NCI-H1694 treated with DMSO at 0.1 percent for 48 hours (cell line): ENCODE results near the gene TXNDC16.

ENCODE experiments used
- DNase-seq: peaks from one replicate; lab custom pipeline; 2025; lab: John Stamatoyannopoulos, UW

The TXNDC16 gene

GRCh38 chr14:52455291-52456088 lies 96.8 kb downstream of the TXNDC16 start:
- no peak for DNase-seq

- DNase-seq = no peak
Observed at GRCh38 chr14:52447236-52447635, 105.1 kb downstream of the TXNDC16 start.

GRCh38 chr14:52446355-52446754 lies 106.0 kb downstream of the TXNDC16 start:
- no peak for DNase-seq

- DNase-seq = no peak
Observed at GRCh38 chr14:52443506-52443905, 108.8 kb downstream of the TXNDC16 start.

- DNase-seq = no peak
Observed at GRCh38 chr14:52442602-52443001, 109.7 kb downstream of the TXNDC16 start.

- no peak for DNase-seq
Observed at GRCh38 chr14:52442166-52442565, 110.1 kb downstream of the TXNDC16 start.

GRCh38 chr14:52439476-52439875 lies 112.8 kb downstream of the TXNDC16 start:
- DNase-seq = no peak

- DNase-seq = no peak
Observed at GRCh38 chr14:52434955-52435354, 117.3 kb downstream of the TXNDC16 start.

GRCh38 chr14:52430474-52430873 lies 121.8 kb downstream of the TXNDC16 start:
- DNase-seq = no peak

GRCh38 chr14:52429451-52429850 lies 122.9 kb downstream of the TXNDC16 start:
- no peak for DNase-seq

- DNase-seq = no peak
Observed at GRCh38 chr14:52427460-52427859, 124.8 kb downstream of the TXNDC16 start.

GRCh38 chr14:52422650-52423356 lies 129.5 kb downstream of the TXNDC16 start:
- no peak for DNase-seq

GRCh38 chr14:52417139-52417538 lies 135.2 kb downstream of the TXNDC16 start:
- DNase-seq = no peak

GRCh38 chr14:52413729-52414408 lies 138.4 kb downstream of the TXNDC16 start:
- DNase-seq = no peak

GRCh38 chr14:52412426-52412825 lies 139.9 kb downstream of the TXNDC16 start:
- DNase-seq = no peak

GRCh38 chr14:52405314-52405713 lies 147.0 kb downstream of the TXNDC16 start:
- DNase-seq = no peak

- no peak for DNase-seq
Observed at GRCh38 chr14:52402812-52403526, 149.3 kb downstream of the TXNDC16 start.

- DNase-seq = no peak
Observed at GRCh38 chr14:52400846-52401245, 151.5 kb downstream of the TXNDC16 start.

GRCh38 chr14:52399921-52400595 lies 152.2 kb downstream of the TXNDC16 start:
- no peak for DNase-seq

- no peak for DNase-seq
Observed at GRCh38 chr14:52399104-52399503, 153.2 kb downstream of the TXNDC16 start.

- no peak for DNase-seq
Observed at GRCh38 chr14:52397844-52398243, 154.5 kb downstream of the TXNDC16 start.

GRCh38 chr14:52395728-52396127 lies 156.6 kb downstream of the TXNDC16 start:
- no peak for DNase-seq
